SJSA1 (cell line): ENCODE measurements around the gene SOCS1. TPM values are rescaled to one million over a fixed set of nuclear protein-coding genes. Genes with fewer than 3 reads are reported as not detected.

Experiments used
- DNase-seq, 2 experiments: peaks; one replicate each; pipeline ENCODE4 v3.0.0-alpha.2; 2015 to 2020; ENCODE audit warnings: low spot score in 2 of 2, low read depth in 1 of 2
- H3K27ac ChIP-seq: fragments of 250-450 bp; sonication (Bioruptor Pico); 2 replicates; pipeline ENCODE4 v1.5.1; 2020; ENCODE audit warnings: mild to moderate bottlenecking, moderate library complexity
- H3K27me3 ChIP-seq: fragments of 250-450 bp; sonication (Bioruptor Pico); replicated peaks from 2 replicates; pipeline ENCODE4 v1.5.1; 2020; ENCODE audit warnings: mild to moderate bottlenecking, moderate library complexity
- H3K36me3 ChIP-seq: fragments of 250-450 bp; sonication (Bioruptor Pico); 2 replicates; pipeline ENCODE4 v1.5.1; 2020; ENCODE audit warnings: mild to moderate bottlenecking
- H3K4me1 ChIP-seq: fragments of 250-450 bp; sonication (Bioruptor Pico); replicated peaks from 2 replicates; pipeline ENCODE4 v1.6.1; 2021; ENCODE audit warnings: mild to moderate bottlenecking
- H3K4me3 ChIP-seq: fragments of 250-450 bp; sonication (Bioruptor Pico); 2 replicates; pipeline ENCODE4 v1.5.1; 2020; ENCODE audit warnings: mild to moderate bottlenecking
- H3K9me3 ChIP-seq: fragments of 250-450 bp; sonication (Bioruptor Pico); replicated peaks from 2 replicates; pipeline ENCODE4 v1.5.1; 2020; ENCODE audit warnings: mild to moderate bottlenecking
- total RNA-seq: library from RNA; depleted of rRNA; stranded (reverse); fragments of >200 nt; shearing (Covaris generic); gene quantifications from 2 replicates; pipeline ENCODE4 v1.2.3, GENCODE V29; 2014

Gene SOCS1
- total RNA-seq, 1 experiment from 2014 or later = 9.0 TPM

DNA sequence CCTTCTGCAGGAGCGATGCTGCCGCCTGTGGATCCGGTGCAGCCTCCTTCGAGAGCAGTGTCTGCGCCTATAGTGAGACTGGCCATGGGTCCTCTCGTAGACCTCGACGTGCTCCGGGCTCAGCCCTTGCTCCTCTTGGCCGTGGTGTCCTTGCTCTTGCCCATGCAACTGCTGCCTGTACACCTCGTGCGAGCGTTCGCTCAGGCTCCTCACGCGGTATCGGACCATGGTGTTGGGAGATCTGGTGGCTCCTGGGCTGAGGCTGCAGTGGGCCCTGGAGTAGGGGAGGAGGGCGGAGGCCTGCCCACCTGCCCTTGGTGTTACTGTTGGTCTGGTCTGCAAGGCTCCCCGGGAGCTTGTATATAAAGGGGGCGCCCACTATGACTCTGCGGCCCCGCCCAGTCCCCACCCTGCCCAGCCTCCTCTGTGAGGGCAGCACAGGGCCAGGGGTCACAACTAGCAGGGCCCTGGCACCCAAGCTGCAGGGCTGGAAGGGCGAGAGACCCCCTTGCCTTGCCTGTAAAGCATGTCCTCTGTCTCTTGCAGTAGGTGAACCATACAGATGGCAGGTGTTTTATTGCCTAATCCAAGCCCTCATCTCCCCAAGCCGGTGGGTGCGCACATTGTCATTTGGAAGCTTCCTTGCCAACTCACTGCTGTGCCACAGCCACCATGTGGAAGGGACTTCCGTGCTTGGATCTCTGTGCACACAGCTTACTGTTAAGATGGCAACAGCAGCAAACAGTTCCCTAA is 20.3 kb upstream of the SOCS1 start, which contains the start of gene PRM2:
Gene PRM2, minus strand, starts transcription at position 338 of the 753 bp plus-strand sequence. Its CDS starts 110 bp downstream, at position 228.
- Histone ChIP-seq H3K4me1 (peaks cover 8% of the 10 kb centered on the region), H3K36me3 (no peaks in the 10 kb centered on the region), H3K27me3 (no peaks in the 10 kb centered on the region), H3K4me3 (no peak within 1 kb of the TSS), H3K27ac (no peak within 1 kb of the TSS), H3K9me3 (no peaks in the 10 kb centered on the region)
- no peak for DNase-seq

DNA sequence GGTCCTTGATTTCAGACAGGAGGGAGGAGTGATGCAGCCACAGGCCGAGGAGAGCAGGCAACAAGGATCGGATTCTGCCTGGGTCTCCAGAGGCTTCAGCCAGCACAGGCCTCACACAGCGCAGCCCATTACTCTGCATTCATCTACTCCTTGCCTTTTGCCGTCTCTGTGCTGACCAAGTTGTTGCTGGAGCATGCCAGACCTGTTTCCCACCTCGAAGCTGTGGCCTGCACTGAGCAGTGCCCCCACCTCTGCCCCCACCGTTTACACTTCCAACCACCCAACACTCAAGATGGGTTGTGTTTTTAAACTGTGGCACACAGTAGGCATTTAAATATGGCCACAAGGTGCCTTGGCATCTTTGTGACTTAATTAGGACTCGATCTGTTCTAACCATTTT is 19.0 kb upstream of the SOCS1 start:
- no peak overlapping the region for H3K27ac ChIP-seq
- peaks cover 8% of the 10 kb centered on the region for H3K4me1 ChIP-seq
- H3K9me3 ChIP-seq = no peaks in the 10 kb centered on the region
- no peak for DNase-seq
- no peaks in the 10 kb centered on the region for H3K27me3 ChIP-seq
- no peaks in the 10 kb centered on the region for H3K36me3 ChIP-seq
- no peak overlapping the region for H3K4me3 ChIP-seq

DNA sequence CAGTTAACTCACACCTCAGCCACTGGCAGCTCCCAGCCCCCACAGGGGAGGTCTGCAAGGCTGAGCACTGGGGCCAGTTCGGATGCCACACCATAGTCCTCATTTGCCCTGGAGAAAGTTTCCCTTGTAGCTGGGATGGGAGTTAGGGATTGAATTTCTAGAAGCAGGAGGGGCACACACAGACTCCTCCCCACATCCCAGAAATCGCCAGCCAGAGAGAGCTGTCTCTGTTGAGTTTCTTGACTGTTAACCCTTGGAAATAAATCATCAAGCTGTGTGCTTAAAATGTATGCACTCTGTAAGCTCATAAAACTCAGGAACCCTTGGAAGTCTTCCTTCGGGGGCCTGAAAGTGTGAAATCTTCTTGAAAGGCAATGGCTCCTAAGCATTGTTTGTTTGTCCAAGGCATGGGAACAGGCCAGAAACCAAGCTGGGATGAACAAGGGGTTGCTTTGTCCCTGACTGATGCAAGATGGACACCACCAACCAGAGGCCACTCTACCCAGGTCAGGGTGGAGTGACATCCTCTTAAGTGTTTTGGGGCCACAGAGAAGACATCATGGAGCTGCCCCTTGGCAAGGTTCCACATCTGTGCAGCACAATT is 17.8 kb upstream of the SOCS1 start:
- no peak for DNase-seq
- no peaks in the 10 kb centered on the region for H3K27me3 ChIP-seq
- H3K9me3 ChIP-seq = no peaks in the 10 kb centered on the region
- H3K4me1 ChIP-seq = peaks cover 8% of the 10 kb centered on the region
- no peak overlapping the region for H3K4me3 ChIP-seq
- no peak overlapping the region for H3K27ac ChIP-seq
- no peaks in the 10 kb centered on the region for H3K36me3 ChIP-seq

DNA sequence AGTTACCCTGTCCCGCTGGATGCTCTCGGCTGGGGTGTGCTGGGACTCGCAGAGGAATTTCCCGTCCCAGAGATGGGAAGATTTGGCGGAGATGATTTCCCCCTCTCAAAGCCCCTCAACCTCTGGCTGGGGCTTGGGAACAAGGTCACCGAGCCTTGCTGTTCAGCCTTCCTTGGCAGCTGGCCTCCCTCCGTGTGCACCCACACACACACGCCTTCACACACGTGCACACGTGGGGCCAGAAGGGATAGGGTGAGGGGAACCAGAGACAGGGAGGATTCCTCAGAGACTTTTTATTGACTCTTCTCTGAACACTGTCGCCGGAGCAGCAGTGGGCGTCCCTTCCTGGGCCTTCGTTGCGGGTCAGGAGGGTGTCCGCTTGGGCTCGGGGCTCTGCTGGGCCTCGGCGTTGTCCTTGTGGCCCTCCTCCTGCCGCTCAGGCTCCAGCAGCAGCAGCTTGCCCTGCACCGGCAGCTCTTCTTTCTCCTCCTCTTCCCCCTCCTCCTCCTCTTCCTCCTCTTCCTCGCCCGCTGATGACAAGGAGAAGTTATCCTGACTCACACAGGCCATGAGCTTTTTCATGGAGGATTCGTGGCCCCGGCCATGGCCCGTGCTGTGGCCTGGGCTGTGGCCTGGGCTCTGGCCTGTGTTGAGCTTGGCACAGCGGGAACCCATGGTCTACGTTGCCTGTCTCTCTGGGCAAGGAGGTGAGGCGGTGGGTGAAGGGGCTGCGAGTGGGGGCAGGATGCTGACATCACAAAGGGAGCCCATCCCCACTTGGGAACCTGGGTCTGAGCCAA is 17.1 kb upstream of the SOCS1 start, which contains the start of gene PRM3:
Gene PRM3, minus strand, starts transcription at position 709 of the 800 bp plus-strand sequence. Its CDS starts 34 bp downstream, at position 675.
- Histone ChIP-seq H3K9me3 (no peaks in the 10 kb centered on the region), H3K4me1 (peaks cover 8% of the 10 kb centered on the region), H3K27me3 (no peaks in the 10 kb centered on the region), H3K36me3 (no peaks in the 10 kb centered on the region), H3K27ac (no peak within 1 kb of the TSS), H3K4me3 (no peak within 1 kb of the TSS)
- no peak for DNase-seq

DNA sequence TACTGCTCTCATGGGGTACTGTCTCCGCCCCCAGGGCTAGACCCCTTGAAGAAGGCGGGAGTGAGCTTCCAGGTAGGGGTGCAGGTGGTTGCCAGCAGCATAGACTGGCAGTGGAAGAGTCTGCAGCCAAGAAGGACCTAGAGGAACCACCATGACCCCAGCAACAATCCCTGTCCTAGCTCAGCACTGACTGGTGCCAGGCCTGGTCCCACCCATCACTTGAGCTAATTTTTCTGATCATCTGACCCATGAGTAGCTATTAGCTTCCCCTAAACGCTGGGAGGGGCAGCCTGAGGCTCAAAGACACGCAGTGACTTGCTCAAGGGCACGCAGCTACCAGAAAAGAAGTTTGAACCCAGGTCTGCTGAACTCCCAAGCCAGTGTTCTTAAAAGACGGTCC is 16.5 kb upstream of the SOCS1 start:
- Histone ChIP-seq H3K4me1 (peaks cover 8% of the 10 kb centered on the region), H3K4me3 (no peak overlapping the region), H3K9me3 (no peaks in the 10 kb centered on the region), H3K27ac (no peak overlapping the region), H3K27me3 (no peaks in the 10 kb centered on the region), H3K36me3 (no peaks in the 10 kb centered on the region)
- no peak for DNase-seq

DNA sequence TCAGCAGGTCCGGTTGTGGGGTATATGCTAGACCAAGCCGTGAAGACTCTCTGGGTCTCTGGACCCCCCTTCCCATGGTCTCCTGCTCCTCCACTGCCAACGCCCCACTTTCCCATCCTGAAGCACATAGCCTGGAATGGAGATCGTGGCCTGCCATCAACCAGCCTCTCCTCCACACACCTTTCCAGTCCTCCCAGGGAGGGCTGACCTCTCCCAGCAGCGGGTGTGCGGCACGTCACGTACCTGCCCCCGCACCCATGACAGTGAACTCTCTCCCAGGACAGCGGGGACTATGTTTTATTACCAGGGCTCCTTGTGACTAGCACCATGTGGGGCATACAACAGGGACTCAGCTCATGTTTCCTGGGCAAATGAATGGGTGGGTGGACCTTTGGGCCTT is 15.6 kb upstream of the SOCS1 start:
- H3K36me3 ChIP-seq = no peaks in the 10 kb centered on the region
- no peak overlapping the region for H3K27ac ChIP-seq
- H3K4me1 ChIP-seq = peaks cover 8% of the 10 kb centered on the region
- H3K9me3 ChIP-seq = no peaks in the 10 kb centered on the region
- no peak overlapping the region for H3K4me3 ChIP-seq
- H3K27me3 ChIP-seq = no peaks in the 10 kb centered on the region
- DNase-seq = no peak

DNA sequence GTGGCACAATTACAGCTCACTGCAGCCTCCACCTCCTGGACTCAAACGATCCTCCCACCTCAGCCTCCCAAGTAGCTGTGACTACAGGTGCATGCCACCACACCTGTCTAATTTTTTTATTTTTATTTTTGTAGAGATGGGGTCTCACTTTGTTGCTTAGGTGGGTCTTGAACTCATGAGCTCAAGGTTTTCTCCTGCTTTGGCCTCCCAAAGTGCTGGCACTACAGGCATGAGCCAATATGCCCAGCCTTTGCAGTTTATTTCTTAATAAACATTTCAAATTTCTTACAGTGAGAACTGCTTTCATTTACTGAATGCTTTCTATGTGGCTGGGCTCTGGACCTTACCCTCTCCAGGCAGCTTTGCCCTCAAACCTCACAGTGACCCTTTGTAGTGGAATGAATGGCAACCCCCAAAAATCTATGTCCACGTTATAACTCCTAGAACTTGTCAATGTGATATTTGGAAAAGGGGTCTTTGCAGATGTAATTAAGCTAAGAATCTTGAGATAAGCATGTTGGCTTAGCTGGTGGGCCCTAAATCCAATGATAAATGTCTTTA is 14.7 kb upstream of the SOCS1 start:
- Histone ChIP-seq H3K27me3 (no peaks in the 10 kb centered on the region), H3K4me3 (no peak overlapping the region), H3K4me1 (peaks cover 8% of the 10 kb centered on the region), H3K27ac (no peak overlapping the region), H3K36me3 (no peaks in the 10 kb centered on the region), H3K9me3 (no peaks in the 10 kb centered on the region)
- DNase-seq = no peak

DNA sequence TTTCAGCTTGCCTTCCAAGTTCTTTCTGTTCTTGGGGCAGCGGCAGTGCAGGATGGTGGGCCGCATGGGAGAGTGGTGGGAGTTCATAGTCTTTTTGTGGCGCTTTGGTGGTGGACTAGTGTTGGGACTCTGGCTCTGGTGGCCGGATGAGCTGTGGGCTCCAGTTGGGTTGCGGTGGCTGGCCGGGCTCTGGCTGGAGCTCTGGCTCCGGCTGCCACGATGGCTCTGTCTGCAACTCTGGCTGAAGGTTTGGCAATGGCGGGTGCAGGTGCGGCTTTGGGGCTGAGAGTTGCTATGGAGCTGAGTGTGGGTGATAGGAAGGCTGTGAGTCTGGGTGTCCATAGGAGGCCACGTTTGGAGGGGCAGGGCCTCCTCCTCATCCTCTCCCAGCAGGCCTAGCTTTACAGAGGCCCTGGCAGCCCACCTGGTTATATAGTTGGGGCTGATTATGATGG is 12.9 kb upstream of the SOCS1 start, which contains the start of gene TNP2:
Gene TNP2, minus strand, starts transcription at position 405 of the 455 bp plus-strand sequence. Its CDS starts 63 bp downstream, at position 342.
- H3K36me3 ChIP-seq = no peaks in the 10 kb centered on the region
- DNase-seq = no peak

DNA sequence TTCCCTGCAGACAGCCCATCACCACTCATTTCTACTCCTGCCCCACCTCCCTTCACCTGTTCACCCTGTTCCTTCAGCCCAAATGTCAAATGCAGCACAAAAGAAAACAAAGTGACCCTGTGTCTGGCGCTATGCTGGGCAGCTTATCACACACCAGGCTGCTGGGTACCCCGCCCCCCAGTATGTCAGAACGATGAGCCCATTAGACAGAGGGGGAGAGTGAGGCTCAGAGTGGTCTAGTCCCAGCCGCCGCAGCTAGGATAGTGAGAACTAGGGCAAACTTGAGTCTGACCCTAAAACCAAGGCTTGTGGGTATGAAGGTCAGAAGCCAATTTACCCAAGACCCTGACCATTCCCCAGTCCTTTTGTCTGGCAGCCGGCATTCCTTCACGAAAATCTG is 9.1 kb upstream of the SOCS1 start:
- Histone ChIP-seq H3K27me3 (no peaks in the 10 kb centered on the region), H3K4me3 (no peak overlapping the region), H3K36me3 (no peaks in the 10 kb centered on the region), H3K27ac (no peak overlapping the region), H3K4me1 (no peaks in the 10 kb centered on the region), H3K9me3 (no peaks in the 10 kb centered on the region)
- DNase-seq = no peak

More for the DNA sequence above, 12.9 kb upstream of the SOCS1 start, which contains the start of gene TNP2:
- H3K4me1 ChIP-seq = peaks cover 5% of the 10 kb centered on the region
- H3K4me3 ChIP-seq = no peak within 1 kb of the TSS
- no peak within 1 kb of the TSS for H3K27ac ChIP-seq
- no peaks in the 10 kb centered on the region for H3K27me3 ChIP-seq
- H3K9me3 ChIP-seq = no peaks in the 10 kb centered on the region

DNA sequence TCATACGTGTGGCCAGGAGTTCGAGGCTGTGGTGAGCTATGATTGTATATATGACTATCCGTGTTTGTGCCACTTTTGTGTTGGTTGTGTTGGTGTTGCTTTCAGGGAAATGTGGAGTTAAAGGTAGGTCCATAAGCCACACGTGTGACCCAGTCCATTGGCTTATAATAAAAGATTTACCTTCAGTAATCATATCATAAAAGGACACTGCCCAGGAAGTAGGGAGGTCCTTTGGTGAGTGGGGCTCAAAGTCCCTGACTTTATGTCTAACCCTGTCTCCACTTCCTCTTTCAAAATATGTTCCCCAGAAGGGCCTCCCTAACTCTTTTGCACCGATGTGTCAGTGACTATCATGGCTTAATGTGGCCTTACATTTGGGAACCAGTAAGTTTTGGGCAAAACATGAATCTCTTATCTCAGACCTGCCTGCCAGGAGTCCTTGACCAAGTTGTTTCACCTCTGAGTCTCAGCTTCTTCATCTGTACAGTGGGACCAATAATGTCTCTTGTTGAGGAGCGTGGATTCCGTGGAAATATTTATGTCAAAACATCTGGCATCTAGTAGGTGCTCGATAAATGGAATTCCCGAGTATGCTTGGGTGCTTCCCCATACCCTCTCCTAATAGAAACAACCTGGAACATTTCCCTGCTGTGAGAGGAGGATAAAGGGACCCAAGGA is 8.3 kb upstream of the SOCS1 start:
- H3K4me3 ChIP-seq = no peak overlapping the region
- H3K4me1 ChIP-seq = no peaks in the 10 kb centered on the region; the same call in 1 of the 2 replicates
- H3K9me3 ChIP-seq = no peaks in the 10 kb centered on the region
- no peaks in the 10 kb centered on the region for H3K36me3 ChIP-seq
- H3K27me3 ChIP-seq = no peaks in the 10 kb centered on the region
- DNase-seq = no peak
- H3K27ac ChIP-seq = no peak overlapping the region

DNA sequence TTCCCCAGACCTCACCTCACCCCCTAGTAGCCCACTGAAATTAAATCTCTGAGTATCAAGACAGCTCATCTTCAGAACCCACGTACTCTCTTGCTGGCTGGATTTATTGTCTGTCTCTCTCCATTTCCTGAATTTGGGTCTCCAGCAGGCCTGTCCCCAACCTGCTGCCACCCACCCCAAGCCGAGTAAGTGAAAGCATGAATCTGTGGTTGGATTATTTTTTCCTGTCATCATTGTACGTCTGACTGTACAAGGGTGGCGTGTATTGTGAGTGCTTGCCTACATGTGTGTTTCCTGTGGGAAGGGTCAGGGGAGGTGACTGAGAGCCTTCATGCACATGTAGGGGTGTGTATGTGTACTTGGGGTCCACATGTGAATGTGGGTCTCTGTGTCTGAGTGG is 7.7 kb upstream of the SOCS1 start:
- Histone ChIP-seq H3K27ac (no peak overlapping the region), H3K4me1 (peaks cover 5% of the 10 kb centered on the region), H3K27me3 (no peaks in the 10 kb centered on the region), H3K4me3 (no peak overlapping the region), H3K36me3 (no peaks in the 10 kb centered on the region), H3K9me3 (no peaks in the 10 kb centered on the region)
- DNase-seq = no peak

DNA sequence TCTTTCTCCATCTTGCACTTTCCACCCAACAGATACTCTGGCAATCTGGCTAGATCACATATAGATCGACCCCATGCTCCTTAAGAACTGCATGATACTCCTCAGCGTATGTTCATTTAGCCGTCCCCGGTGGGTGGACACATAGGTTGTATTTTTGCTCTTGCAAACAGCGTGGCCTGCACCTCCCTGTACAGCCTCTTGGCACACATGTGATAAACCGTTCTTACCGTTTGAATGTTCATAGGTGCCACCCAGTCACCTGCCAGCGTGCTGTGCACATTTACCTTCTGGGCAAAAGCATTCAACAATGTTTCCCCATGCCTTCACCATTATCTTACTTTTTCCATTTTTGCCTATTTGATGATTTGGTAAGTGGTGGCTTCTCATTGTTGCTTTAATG is 6.9 kb upstream of the SOCS1 start:
- H3K4me1 ChIP-seq = peaks cover 12% of the 10 kb centered on the region
- no peaks in the 10 kb centered on the region for H3K9me3 ChIP-seq
- H3K27ac ChIP-seq = no peak overlapping the region
- DNase-seq = no peak
- H3K27me3 ChIP-seq = no peaks in the 10 kb centered on the region
- no peak overlapping the region for H3K4me3 ChIP-seq
- no peaks in the 10 kb centered on the region for H3K36me3 ChIP-seq

DNA sequence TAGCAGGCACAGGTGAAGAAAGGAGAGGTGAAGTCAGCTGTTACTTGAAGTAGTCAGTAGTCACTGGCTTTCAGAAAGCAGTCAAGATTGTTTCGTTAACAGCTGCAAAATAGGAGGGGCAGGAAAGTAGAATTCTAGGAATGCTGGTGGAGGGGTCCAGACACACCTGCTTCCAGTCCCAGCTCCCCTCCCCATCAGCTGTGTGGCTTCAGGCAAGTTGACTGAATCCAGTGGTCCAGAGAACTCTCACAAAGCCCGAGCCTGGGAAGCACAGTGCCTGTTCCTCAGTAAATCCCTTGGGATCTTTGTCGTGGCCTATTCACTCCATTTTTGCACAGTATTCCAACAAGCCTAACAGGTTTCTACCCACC is 4.6 kb upstream of the SOCS1 start:
- H3K27ac ChIP-seq = no peak overlapping the region
- H3K4me1 ChIP-seq = peaks cover 25% of the 10 kb centered on the region
- peaks cover 5% of the 10 kb centered on the region; the same call in 1 of the 2 replicates for H3K36me3 ChIP-seq
- no peaks in the 10 kb centered on the region for H3K27me3 ChIP-seq
- H3K4me3 ChIP-seq = no peak overlapping the region
- no peak for DNase-seq
- H3K9me3 ChIP-seq = no peaks in the 10 kb centered on the region
